ENCODE data around the gene HRAS. TPM values are rescaled to one million over a fixed set of nuclear protein-coding genes. Genes with fewer than 3 reads are reported as not detected.

The HRAS gene
- total RNA-seq, 1 donor from 2014 or later = 21.2 TPM

DNA sequence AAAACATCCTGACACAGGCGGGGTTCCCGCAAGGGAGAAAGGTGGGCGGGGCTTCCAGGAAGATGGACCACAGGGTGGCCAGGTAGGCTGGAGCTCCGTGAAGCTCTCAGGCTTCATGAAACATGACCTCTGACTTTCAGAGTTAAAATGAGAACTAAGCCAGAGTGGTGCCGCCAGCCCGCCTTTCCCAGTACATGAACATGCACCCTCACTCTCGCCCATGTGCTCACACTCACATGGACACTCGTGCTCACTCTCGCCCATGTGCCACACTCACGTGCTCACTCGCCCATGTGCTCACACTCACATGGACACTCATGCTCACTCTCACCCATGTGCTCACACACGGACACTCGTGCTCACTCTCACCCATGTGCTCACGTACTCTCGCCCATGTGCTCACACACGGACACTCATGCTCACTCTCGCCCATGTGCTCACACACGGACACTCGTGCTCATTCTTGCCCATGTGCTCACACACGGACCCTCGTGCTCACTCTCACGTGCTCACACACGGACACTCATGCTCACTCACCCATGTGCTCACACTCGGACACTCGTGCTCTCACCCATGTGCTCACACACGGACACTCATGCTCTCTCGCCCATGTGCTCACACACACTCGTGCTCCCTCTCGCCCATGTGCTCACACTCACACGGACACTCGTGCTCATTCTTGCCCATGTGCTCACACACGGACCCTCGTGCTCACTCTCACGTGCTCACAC lies 38.4 kb downstream of the HRAS start:
- Histone ChIP-seq H3K9ac (no peak overlapping the region), H4K20me1 (ENCODE audit: low read depth) (no peaks in the 10 kb centered on the region), H3F3A (ENCODE audit: low read depth) (peaks cover 18% of the 10 kb centered on the region), H3K4me1 (no peaks in the 10 kb centered on the region), H3K36me3 (no peaks in the 10 kb centered on the region), H3K4me2 (no peak overlapping the region), H3K9me3 (ENCODE audit: low read depth) (no peaks in the 10 kb centered on the region), H2AFZ (replicated peaks) (no peak overlapping the region), H3K79me2 (ENCODE audit: low read depth) (no peaks in the 10 kb centered on the region), H3K4me3 (no peak overlapping the region), H3K27ac (no peak overlapping the region), H3K27me3 (no peaks in the 10 kb centered on the region)
- Mint-ChIP-seq H3K9me3 (peaks cover 3% of the 10 kb centered on the region), H3K4me3 (peak overlapping the region; percentile 7), H3K36me3 (peaks cover 28% of the 10 kb centered on the region), H3K27ac (no peak overlapping the region), H3K4me1 (peaks cover 6% of the 10 kb centered on the region), H3K27me3 (ENCODE audit: insufficient read depth, low read depth) (peaks cover 8% of the 10 kb centered on the region)
- no peak for TF ChIP-seq CTCF (IDR thresholded peaks at IDR 0.05)
- TF ChIP-seq EZH2phosphoT487 (IDR thresholded peaks at IDR 0.05) = no peak
- no peak for TF ChIP-seq EZH2 (IDR thresholded peaks at IDR 0.05)
- no peak for DNase-seq (ENCODE audit: low spot score)

GRCh38 chr11:495537-495931 lies 39.8 kb downstream of the HRAS start:
- TF ChIP-seq EZH2 (IDR thresholded peaks at IDR 0.05) = no peak
- no peak for TF ChIP-seq CTCF (IDR thresholded peaks at IDR 0.05)
- no peak for TF ChIP-seq EZH2phosphoT487 (IDR thresholded peaks at IDR 0.05)
- Mint-ChIP-seq H3K4me3 (no peak overlapping the region), H3K36me3 (peaks cover 25% of the 10 kb centered on the region), H3K27ac (no peak overlapping the region), H3K4me1 (peaks cover 6% of the 10 kb centered on the region), H3K27me3 (ENCODE audit: insufficient read depth, low read depth) (peaks cover 8% of the 10 kb centered on the region), H3K9me3 (peaks cover 3% of the 10 kb centered on the region)
- H3K36me3 ChIP-seq = no peaks in the 10 kb centered on the region
- H3K4me2 ChIP-seq = no peak overlapping the region
- H3F3A ChIP-seq (ENCODE audit: low read depth) = peaks cover 18% of the 10 kb centered on the region
- no peak overlapping the region for H3K4me3 ChIP-seq
- H3K79me2 ChIP-seq (ENCODE audit: low read depth) = no peaks in the 10 kb centered on the region
- H3K4me1 ChIP-seq = no peaks in the 10 kb centered on the region
- H3K27ac ChIP-seq = no peak overlapping the region
- H3K27me3 ChIP-seq = no peaks in the 10 kb centered on the region
- no peaks in the 10 kb centered on the region for H4K20me1 ChIP-seq (ENCODE audit: low read depth)
- no peaks in the 10 kb centered on the region for H3K9me3 ChIP-seq (ENCODE audit: low read depth)
- no peak for DNase-seq (ENCODE audit: low spot score)
- no peak overlapping the region for H3K9ac ChIP-seq
- H2AFZ ChIP-seq (replicated peaks) = no peak overlapping the region

DNA sequence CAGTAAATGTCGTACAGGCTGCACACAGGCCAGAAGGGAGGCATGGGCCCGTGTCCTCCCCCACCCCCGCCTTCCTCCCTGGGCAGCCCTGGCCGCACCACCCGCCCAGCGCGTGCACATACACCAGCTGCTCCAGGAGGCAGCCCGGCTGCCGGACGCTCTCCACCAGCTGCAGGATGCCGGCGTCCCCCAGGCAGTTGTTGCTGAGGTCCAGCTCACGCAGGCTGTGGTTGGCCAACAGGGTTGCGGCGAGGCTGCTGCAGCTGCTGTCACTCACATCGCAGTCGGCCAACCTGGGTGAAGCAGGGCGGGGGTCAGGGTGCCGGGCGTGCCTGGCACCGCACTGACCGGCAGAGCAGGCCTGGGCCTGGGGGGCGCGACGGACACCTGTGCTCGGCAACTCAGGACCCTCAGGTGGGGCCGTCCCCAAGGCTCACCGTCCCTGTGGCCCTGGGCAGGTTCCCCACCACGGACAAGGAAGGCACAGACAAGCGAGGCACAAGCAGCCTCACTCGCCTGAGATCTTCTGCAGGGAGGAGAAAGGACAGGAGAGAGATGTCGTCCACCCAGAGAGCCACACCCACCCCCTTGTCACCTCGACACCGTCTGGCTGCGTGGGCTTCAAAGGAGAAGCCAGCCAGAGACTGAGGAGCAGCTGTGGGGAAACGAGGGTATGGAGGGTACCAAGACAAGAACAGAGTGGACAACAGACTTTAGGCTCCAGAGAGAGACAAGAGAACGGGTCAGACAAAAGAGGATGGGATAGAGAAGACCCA lies 40.4 kb downstream of the HRAS start:
- H3F3A ChIP-seq (ENCODE audit: low read depth) = peaks cover 18% of the 10 kb centered on the region
- Mint-ChIP-seq H3K4me3 (no peak overlapping the region), H3K27ac (peak overlapping the region; percentile 69), H3K27me3 (ENCODE audit: insufficient read depth, low read depth) (peaks cover 8% of the 10 kb centered on the region), H3K9me3 (peaks cover 3% of the 10 kb centered on the region), H3K4me1 (peaks cover 6% of the 10 kb centered on the region), H3K36me3 (peaks cover 25% of the 10 kb centered on the region)
- H3K27me3 ChIP-seq = no peaks in the 10 kb centered on the region
- H2AFZ ChIP-seq (replicated peaks) = no peak overlapping the region
- no peak for TF ChIP-seq EZH2 (IDR thresholded peaks at IDR 0.05)
- no peak for TF ChIP-seq EZH2phosphoT487 (IDR thresholded peaks at IDR 0.05)
- TF ChIP-seq CTCF (IDR thresholded peaks at IDR 0.05) = no peak
- H3K4me3 ChIP-seq = no peak overlapping the region
- no peak for DNase-seq (ENCODE audit: low spot score)
- H3K9me3 ChIP-seq (ENCODE audit: low read depth) = no peaks in the 10 kb centered on the region
- H3K9ac ChIP-seq = no peak overlapping the region
- H3K36me3 ChIP-seq = no peaks in the 10 kb centered on the region
- H3K27ac ChIP-seq = no peak overlapping the region
- H3K4me2 ChIP-seq = no peak overlapping the region
- no peaks in the 10 kb centered on the region for H4K20me1 ChIP-seq (ENCODE audit: low read depth)
- no peaks in the 10 kb centered on the region for H3K4me1 ChIP-seq
- no peaks in the 10 kb centered on the region for H3K79me2 ChIP-seq (ENCODE audit: low read depth)

All from neural progenitor cell (in vitro differentiated cells).